ENCODE measurements around the gene RNF180.
A peak's percentile ranks its signal among the peaks of the same experiment; 100 is the strongest.

RNF180 gene

GRCh38 chr5:64199425-64199824, 33.8 kb downstream of the RNF180 start:
- DNase-seq (ENCODE audit: extremely low read depth, low read depth) = no peak
- TF ChIP-seq CTCF (IDR thresholded peaks at IDR 0.05; ENCODE audit: low read depth, low read length) = no peak

- TF ChIP-seq CTCF (IDR thresholded peaks at IDR 0.05; ENCODE audit: low read depth, low read length) = no peak
- no peak for DNase-seq (ENCODE audit: extremely low read depth, low read depth)
Observed at GRCh38 chr5:64201996-64202395, 36.4 kb downstream of the RNF180 start.

- DNase-seq (ENCODE audit: extremely low read depth, low read depth) = no peak
- TF ChIP-seq CTCF (IDR thresholded peaks at IDR 0.05; ENCODE audit: low read depth, low read length) = no peak
Observed at GRCh38 chr5:64206653-64207052, 41.0 kb downstream of the RNF180 start.

- no peak for DNase-seq (ENCODE audit: extremely low read depth, low read depth)
- TF ChIP-seq CTCF (IDR thresholded peaks at IDR 0.05; ENCODE audit: low read depth, low read length) = peak; percentile 18
Observed at GRCh38 chr5:64207978-64208377, 42.3 kb downstream of the RNF180 start.

- DNase-seq (ENCODE audit: extremely low read depth, low read depth) = no peak
- no peak for TF ChIP-seq CTCF (IDR thresholded peaks at IDR 0.05; ENCODE audit: low read depth, low read length)
Observed at GRCh38 chr5:64209353-64209752, 43.7 kb downstream of the RNF180 start.

- peak; percentile 49 for DNase-seq (ENCODE audit: extremely low read depth, low read depth)
- no peak for TF ChIP-seq CTCF (IDR thresholded peaks at IDR 0.05; ENCODE audit: low read depth, low read length)
Observed at GRCh38 chr5:64210866-64211265, 45.2 kb downstream of the RNF180 start.

GRCh38 chr5:64213011-64213410, 47.4 kb downstream of the RNF180 start:
- no peak for TF ChIP-seq CTCF (IDR thresholded peaks at IDR 0.05; ENCODE audit: low read depth, low read length)
- DNase-seq (ENCODE audit: extremely low read depth, low read depth) = no peak
